HG02840 (cell line): ENCODE data around the gene FANCF.
"Not testable (repeated sequence)": the region's sequence is repeated elsewhere in the genome, so short reads cannot be mapped to it uniquely, and the experiment has no call there.

Source experiments
- ATAC-seq: cut with Tn5 transposase; IDR thresholded peaks from one replicate; pipeline ENCODE4 v1.9.1; 2021; ENCODE audit warnings: mild to moderate bottlenecking, moderate library complexity, moderate number of reproducible peaks; ENCODE audit not compliant: unreplicated experiment, low FRiP score

FANCF gene, protein sequence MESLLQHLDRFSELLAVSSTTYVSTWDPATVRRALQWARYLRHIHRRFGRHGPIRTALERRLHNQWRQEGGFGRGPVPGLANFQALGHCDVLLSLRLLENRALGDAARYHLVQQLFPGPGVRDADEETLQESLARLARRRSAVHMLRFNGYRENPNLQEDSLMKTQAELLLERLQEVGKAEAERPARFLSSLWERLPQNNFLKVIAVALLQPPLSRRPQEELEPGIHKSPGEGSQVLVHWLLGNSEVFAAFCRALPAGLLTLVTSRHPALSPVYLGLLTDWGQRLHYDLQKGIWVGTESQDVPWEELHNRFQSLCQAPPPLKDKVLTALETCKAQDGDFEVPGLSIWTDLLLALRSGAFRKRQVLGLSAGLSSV

DNA sequence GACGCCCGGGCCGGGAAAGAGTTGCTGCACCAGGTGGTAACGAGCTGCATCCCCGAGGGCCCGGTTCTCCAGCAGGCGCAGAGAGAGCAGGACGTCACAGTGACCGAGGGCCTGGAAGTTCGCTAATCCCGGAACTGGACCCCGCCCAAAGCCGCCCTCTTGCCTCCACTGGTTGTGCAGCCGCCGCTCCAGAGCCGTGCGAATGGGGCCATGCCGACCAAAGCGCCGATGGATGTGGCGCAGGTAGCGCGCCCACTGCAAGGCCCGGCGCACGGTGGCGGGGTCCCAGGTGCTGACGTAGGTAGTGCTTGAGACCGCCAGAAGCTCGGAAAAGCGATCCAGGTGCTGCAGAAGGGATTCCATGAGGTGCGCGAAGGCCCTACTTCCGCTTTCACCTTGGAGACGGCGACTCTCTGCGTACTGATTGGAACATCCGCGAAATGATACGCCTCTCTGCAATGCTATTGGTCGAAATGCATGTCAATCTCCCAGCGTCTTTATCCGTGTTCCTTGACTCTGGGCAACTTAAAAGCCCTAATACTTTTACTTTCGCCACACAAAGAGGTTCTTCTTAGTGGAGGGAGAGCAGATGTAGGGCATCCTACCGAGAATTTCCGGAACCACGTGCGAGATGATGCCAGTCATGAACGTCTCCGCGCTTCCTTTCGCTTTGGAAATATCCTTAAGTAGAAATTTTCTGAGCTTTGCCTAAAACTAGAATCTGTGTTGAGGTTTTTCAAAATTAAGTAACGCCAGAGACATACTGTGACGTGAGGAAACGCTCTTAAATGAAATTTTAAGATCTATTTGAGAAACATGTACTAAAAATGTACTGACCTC is at the start of gene FANCF:
FANCF (minus strand) TSS at position 376 of the 840 bp plus-strand sequence; CDS start at position 363, 13 bp downstream.
- peak; percentile 98 for ATAC-seq

DNA sequence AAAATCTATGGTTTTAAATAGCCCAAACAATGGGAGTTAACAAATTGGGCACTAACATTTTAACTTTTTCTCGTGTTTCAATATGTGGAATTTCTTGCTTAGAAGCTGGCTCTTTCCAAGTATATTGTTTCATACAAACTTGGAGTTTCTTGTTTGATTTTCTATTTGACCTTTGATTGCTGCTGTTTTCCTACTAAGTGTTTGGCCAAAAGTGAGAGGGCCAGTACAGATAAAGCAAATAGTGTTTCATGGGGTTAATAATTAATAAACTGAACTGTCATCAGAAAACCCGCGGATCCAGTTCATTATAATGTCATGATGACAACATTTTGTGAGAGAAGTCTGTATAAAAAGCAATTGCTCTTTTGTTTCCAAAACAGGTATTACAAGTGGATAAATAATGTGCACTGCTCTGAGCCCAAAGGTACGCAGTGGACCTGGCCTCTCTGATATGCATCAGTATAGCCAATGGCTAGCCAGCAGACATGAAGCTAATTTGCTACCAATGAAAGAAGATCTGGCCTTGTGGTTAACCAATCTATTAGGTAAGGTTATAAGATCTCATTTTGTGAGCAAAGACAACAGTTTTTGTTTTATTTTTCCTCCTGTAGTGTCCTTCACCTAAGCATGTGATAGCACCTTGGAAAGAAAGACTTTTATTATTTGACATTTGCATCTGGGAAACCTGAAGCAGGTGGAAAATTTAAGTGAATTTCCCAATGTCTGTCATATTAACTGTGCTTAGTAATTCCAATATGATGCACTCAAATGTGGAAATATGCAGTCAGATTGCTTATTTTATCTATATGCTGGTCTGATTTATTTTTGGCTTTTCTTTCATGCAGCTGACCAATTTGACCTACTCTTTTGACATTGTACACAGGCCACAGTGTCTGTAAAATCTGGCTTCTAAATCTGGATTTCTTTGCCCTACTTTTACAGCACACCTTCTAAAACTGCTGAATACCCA is 49.1 kb upstream of the FANCF start:
- no peak for ATAC-seq

DNA sequence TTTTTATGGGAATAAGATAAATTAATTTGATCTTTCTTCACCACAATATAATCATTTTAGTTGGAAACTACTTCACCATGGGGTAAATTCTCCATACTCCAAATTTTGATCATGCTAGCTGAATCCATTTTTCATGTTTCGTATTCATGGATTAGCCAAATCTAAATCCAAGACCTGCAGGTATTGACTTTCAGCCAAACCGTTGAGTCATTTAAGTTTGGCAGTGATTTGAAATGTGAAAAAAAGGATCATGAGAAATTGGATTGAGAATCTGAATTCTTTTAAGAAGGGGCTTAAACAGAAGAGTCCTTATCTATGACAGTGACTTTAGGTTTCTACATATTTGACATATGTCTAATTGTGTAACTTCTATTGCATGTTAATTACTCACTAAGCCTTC is 46.1 kb upstream of the FANCF start:
- no peak for ATAC-seq

DNA sequence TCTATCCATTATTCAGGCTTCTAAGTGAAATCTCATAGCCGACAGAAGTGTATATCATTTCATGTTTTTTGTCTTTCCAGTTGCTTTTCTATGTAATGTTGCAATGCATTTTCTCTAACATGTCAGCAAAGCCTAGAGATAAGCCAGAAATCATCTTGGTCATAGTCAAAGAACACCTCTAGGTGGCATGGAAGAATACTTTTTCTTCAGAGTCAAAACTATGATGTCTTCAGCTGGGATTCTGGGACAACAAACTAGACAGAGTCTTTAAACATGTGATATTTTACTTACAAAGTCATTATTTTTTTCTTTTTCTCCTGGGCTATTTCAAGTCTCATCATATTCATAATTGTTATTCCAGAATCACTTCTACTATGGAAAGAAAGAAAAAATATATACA is 45.2 kb upstream of the FANCF start:
- no peak for ATAC-seq

DNA sequence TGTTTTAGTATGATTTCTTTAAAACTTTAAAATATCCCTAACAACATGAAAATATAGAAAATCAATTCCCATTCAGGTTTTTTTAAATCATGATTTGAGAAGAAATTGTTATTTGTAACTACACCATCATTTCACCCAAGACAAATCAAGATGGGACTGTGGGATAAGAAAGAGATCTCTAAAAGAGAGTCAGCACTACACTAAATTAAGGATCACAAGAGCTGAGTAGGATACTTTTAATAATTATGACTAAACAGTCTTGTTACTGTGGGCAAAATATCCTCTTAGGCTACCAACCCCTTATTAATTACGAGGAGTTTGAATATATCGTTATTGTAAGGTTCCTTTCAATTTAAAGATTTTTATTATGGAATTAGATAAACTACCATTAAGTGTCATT is 43.7 kb upstream of the FANCF start:
- no peak for ATAC-seq

DNA sequence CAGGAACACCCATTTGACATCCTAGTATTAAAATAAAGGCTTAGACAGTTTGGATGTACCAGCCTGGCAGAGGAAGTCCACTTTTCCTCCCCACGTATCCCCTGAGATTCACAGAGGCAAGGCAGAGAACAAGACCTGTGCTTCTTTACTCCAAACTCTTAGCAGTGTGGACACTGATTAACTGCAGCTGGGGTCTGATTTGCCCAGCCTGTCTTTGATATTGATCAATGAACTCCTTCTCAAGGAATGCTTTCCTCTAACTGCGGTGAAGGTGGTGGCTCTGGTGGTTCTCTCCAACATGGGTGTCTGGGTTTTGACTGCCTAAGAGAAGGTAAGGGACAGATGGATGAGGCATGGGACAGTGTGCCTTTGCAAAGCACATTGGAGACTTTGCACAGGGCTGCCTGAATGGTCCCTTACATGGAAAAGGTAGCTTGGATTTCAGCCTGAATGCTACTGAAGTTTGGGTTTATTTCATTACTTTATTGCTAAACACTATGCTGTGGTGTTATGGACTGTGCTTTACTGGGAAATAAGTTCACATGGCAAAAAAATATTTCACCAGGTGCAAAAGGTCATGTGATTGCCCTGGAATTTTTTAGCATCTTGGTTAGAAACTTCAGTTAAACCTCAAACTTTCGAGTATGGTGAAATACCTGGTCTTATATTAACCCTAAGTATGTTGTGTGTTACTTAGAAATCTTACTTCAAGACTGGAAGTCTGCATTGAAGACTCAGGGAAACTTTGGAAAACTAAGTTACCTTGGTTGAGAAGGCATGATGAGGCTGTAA is 42.6 kb upstream of the FANCF start:
- ATAC-seq = peak; percentile 28

DNA sequence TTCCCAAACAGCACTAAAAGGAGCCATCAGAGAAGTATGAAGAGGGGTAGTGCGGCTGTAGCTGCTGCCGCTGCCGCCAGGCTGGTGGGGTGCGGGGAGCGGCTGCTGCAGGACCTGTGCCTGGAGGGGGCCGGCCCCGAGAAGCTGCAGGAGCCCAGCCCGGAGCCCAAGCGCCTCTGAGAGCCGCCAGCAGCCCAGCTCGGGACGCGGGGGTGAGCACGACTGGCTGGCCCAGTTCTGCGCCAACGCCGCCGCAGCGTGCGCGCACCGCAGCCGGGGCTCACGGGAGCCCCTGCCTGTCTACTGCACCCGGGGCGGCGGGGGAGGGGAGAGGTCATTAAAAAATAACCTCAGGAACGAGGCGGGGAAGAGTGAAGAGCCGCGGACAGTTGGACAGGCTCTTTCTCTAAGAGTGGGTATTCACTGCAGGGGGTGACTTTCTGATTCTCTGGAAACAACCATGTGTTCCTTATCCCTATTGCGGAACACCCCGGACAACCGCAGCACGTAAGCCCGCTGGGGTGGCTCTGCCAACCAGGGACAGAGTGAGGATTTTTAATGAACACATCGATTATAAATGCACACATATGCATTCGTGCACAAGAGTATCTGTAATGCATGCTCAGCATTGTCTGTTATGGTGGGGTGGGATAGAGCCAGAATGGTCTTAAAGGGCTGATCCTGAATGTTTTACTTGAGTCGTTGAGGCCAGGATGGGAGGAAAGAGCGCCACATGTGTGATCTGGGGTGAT is 41.2 kb upstream of the FANCF start:
- peak; percentile 47 for ATAC-seq

DNA sequence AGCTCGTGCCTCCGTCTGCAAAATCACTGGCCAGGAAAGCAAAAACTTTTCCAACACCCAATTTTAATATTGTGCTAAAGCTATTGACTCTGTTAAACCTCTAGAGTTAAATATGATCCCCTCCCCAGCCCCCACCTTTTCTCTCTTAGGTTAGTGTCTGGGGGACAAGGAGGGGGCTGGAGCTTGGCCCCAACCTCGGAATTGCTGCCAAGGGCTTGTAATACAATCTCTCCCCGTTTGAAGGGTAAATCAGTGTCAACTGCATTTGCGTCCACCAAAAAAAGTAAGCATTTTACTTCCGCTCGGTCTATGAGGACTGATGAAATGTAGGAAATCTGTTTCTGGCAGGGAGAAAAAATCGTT is 40.7 kb upstream of the FANCF start, which contains the start of gene GAS2:
GAS2 (plus strand) TSS at position 287 of the 363 bp plus-strand sequence. CDS start 8,259 bp downstream, outside the sequence.
- peak; percentile 5 for ATAC-seq

DNA sequence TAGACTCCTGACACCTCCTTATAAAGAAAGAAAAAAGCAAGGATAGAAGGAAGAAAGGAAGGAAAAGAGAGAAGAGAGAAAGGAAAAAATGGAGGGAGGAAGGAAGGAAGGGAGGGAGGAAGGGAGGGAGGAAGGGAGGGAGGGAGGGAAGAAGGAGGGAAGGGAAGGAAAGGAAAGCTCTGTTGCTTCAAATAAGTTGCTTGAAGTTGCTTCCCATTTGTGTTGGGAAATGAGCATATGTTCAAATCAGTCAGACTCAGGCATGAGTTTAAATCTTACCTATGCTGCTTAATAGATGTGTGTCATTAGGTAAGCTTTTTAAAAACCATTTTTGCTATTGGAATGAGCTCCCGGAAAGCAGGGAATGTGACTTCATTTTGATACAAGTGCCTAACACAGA is 34.2 kb upstream of the FANCF start:
- no peak for ATAC-seq

DNA sequence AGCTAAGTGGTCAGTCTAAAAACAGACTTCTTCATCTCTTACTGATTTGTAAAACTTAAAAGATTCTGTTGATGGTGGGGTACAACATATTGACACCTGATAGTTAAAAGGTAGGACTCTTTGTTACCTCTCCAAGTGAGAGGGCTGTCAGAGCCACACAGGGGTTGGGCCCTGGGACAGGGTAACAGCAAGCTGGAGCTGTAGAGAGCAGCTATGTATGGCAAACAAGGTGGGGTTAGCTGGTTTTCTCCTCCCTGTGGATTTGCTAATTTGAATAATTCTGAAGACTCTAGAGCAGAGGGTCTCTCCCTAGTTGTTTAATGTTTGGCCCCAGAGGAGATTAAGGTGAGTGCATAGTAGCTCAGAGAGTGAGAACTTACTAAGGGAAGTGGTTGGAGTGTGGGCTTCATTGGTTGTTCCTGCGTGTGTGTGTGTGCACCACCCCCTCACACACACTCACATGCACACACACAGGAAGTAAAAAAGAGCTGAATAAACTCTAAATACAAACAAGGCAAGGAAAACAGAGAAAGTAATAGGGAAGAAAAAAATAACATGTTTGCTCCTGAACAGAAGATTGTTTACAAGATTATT is 31.6 kb upstream of the FANCF start:
- ATAC-seq = peak; percentile 96

DNA sequence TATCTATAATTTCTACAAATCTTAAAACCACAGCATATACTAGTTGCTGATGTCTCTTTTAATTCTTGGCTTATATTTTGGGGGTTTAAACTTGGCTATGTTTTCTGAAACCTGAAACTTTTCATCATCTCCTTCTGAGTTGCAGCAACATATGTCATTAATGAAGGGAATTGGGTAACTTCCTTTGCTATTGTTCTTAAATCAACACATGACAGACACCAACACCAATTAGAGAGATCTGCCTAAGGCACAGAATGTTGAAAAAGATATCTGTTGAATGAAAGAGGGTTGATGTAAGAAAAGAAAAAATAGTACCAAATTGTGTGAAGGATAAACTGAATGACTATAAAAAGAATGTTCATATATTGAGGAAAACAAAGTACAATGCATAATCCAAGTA is 30.5 kb upstream of the FANCF start:
- ATAC-seq = no peak

DNA sequence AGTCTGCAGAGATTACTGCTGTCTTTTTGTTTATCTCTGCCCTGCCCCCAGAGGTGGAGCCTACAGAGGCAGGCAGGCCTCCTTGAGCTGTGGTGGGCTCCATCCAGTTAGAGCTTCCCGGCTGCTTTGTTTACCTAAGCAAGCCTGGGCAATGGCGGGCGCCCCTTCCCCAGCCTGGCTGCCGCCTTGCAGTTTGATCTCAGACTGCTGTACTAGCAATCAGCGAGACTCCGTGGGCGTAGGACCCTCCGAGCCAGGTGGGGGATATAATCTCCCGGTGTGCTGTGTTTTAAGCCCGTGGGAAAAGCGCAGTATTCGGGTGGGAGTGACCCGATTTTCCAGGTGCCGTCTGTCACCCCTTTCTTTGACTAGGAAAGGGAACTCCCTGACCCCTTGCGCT is 26.7 kb upstream of the FANCF start:
- ATAC-seq = not testable (repeated sequence)

DNA sequence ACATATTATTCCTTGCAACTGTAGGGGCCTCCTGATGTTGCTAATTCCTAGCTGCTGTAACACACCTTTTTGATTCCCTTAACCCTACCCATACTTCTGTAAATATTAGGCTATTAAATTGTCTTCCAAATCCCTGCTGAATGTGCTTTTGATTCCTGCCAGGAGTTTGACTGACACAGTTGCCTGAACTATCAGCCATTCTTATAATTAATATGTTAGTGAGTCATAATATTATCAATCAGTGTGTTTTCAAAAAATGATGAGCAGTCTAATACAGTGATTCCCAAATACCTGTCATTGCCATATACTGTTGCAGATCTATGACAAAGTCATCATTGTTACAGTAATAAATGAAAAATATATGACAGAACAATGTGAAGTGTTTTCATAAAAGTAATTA is 15.9 kb upstream of the FANCF start:
- ATAC-seq = no peak

DNA sequence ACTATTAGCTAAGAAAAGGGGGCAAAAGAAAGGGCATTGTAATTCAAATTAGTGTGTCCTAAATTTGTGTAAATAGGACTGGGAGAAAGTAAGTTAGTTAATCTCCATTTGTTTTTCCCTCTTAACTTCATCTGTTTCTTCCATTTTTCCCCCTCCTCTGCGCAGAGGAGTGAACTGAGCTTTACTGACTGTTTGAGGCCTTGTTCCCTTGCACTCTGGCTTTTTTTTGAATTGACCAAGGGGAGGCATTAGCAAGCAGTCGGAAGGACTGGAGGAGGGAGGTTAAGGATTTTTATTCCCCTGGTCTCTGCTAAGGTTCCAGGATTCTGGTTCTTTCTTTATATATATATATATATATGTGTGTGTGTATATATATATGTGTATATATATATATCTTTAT is 15.2 kb upstream of the FANCF start:
- no peak for ATAC-seq

DNA sequence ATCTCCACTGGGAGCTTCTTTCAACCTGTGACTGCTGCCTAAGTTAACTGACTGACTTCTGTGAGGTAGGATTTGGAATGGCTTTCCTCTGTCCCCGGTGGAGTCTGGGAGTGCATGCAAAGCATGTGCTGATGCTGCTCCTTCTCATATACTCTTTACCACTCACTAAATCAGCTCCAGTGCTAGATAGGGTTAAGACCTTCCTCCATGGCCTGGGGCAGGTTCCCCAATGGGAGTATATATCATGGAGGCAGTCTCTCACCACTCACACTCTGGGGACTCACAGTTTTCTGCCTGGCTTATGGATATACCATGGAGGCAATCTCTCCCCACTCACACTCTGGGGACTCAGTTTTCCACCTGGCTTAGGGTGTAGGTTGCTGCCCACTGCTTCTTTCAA is 10.1 kb upstream of the FANCF start:
- ATAC-seq = no peak

DNA sequence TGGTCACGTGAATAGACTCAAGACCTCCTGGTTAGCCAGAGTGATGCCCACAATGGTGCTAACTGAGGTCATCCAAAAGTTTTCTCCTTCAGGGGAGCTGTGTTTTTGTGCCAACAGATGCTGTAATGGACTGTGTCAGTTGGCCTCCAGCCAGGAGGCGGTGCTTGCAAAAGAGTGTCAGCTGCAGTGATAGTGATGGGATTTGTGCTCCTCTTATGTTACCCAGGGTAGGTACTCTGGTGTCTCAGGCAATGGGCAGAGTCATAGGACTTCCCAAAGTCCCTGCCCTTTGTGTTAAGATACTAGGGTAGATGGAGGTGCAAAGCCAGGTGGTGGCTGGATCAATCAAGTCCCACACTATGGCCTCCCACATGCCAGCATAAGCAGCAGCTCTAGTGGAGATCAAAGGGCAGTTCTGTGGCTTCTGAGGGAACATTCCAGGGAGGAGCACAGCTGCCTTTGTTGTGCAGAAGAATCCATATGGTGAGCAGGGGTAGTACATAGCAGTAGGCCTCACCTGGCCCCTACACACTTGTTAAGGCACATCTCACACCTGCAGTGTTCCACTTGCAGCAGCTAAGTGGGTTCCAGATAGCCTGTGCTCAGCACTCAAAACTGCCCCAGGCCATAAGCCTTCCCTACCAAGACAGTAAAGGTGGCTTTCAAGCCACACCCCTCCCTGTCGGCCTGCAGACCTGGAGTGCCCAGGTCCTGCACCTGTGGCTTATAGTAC is 9.4 kb upstream of the FANCF start:
- ATAC-seq = no peak

DNA sequence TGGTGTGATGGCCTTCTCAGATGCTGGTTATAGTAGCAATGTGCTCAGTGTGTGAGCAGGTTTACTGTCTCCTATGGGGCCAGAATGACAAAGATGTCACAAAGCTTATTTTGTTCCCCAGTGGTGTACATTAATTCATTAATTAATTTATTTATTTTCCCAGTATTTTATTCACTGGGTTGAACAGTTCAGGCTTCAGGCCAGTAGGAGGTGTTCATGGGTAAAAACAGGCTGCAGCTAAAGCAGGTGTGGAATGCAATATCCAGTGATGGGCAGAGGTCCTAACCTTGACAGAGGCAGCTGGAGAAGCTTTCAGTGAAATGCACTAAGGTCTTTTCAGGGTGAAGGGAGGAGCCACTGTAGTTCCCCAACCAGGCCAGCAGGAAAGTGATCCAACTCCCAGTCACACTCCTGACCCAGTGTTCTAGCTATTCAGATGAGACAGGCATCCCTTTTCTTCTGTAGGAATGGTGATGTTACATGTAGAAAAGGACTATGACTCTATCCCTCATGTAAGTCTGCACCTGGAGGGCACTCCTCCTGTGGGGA is 7.8 kb upstream of the FANCF start:
- no peak for ATAC-seq

DNA sequence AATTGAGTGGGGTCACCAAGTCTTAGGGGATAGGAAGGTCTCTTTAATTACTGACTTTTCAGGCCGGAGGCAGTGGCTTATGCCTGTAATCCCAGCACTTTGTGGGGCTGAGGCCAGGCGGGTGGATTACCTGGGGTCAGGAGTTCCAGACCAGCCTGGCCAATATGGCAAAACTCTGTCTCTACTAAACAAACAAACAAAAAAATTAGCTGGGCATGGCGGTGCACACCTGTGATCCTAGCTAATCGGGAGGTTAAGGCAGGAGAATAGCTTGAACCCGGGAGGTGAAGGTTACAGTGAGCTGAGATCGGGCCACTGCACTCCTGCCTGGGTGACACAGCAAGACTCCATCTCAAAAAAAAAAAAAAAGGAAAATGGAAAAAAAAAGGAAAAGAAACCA is 1.8 kb upstream of the FANCF start:
- ATAC-seq = no peak
